ENCODE results near the gene SMIM13.
"Not testable (repeated sequence)": the region's sequence is repeated elsewhere in the genome, so short reads cannot be mapped to it uniquely, and the experiment has no call there.

SMIM13 gene

DNA sequence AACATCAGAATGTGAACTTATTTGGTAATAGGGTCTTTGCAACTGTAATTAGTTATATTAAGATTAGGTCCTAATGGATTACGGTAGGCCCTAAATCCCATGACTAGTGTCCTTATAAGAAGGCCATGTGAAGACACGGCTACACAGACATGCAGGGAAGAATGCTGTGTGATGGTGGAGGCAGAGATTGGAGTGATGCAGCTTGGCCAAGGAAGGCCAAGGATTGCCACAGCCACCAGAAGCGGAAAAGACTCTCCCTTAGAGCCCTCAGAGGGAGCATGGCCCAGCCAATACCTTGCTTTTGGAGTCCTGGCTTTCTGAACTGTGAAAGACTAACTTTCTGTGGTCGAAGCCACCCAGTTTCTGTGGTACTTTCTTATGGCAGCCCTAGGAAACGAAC lies 9.7 kb upstream of the SMIM13 start:
- DNase-seq (ENCODE audit: low spot score) = no peak

DNA sequence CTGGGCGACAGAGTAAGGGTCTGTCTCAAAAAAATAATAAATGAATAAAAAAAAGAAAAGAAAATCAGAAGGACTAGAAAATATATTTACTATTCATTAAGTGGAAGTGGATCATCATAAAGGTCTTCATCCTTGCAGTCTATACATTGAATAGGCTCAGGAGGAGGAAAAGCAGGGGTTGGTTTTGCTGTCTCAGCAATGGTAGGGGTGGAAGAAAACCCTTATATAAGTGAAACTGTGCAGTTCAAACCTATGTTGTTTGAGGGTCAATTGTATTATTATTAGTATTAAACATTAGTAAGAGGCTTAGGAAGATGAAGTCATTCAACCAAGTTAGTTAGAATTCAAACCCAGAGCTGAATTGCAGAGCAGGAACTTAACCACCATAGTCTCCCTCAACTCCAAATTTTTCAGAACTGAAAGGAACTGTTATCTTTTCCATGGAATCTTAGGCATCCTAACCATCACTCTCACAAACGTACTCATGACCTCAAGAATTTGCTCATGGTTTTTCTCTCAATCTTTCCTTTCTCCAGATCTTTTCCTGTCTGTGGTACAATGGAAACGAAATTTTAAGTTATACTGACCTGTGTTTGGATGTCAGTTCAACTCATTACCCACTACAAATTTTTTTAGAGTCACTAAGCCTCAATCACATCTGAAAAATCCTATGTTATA lies 7.7 kb upstream of the SMIM13 start:
- DNase-seq (ENCODE audit: low spot score) = no peak

DNA sequence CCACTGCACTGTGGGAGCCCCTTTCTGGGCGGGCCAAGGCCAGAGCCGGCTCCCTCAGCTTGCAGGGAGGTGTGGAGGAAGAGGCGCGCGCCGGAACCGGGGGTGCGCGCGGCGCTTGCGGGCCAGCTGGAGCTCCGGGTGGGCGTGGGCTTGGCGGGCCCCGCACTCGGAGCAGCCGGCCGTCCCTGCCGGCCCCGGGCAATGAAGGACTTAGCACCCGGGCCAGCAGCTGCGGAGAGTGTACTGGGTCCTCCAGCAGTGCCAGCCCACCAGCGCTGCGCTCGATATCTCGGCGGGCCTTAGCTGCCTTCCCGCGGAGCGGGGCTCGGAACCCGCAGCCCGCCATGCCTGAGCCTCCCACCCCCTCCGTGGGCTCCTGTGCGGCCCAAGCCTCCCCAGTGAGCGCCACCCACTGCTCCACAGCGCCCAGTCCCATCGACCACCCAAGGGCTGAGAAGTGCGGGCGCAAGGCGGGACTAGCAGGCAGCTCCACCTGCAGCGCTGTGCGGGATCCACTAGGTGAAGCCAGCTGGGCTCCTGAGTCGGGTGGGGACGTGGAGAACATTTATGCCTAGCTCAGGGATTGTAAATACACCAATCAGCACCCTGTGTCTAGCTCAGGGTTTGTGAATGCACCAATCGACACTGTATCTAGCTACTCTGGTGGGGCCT lies 6.4 kb upstream of the SMIM13 start:
- not testable (repeated sequence) for DNase-seq (ENCODE audit: low spot score)

- no peak for DNase-seq (ENCODE audit: low spot score)
Measured at GRCh38 chr6:11089695-11090094, 3.9 kb upstream of the SMIM13 start.

DNA sequence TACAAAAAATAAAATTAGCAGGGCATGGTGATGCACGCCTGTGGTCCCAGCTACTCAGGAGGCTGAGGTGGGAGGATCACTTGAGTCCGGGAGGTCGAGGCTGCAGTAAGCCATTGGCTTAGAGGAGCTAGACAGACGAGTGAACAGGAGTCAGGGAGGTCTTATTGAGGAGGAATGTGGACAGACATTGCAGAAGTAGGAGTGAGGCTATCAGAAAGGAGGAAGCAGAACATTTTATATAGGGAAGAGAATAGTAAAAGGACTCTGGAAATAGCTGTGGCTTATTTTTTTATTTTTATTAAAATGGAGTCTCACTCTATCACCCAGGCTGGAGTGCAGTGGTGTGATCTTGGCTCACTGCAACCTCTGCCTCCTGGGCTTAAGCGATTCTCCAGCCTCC lies 2.5 kb upstream of the SMIM13 start:
- not testable (repeated sequence) for DNase-seq (ENCODE audit: low spot score)

- DNase-seq (ENCODE audit: low spot score) = peak; percentile 28
Measured at GRCh38 chr6:11092668-11093375, 812 bp upstream of the SMIM13 start.

- DNase-seq (ENCODE audit: low spot score) = no peak
Measured at GRCh38 chr6:11093376-11093625, 333 bp upstream of the SMIM13 start.

DNA sequence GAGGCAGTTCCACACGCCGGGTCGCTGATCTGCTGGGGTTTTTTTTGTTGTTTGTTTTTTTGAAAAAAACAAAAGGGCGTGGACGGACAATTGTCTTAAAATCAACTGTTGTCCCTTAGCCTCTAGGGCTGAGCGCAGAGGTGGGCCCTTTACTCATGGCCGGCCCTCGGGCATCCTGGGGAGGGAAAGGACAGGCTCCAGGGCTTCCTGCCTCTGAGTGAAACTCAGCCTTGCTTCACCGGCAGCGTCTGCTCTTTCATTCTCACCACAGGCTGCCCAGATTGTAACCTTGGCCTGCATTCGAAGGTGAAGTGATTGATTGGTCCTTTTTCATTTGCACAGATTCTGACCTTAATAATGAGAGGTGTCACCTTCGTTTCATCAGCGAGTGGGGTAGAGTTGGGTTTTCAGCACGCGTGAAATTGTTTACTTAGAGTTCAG lies 797 bp downstream of the SMIM13 start:
- DNase-seq (ENCODE audit: low spot score) = peak; percentile 28

GRCh38 chr6:11094941-11095340 lies 1.3 kb downstream of the SMIM13 start:
- DNase-seq (ENCODE audit: low spot score) = no peak

DNA sequence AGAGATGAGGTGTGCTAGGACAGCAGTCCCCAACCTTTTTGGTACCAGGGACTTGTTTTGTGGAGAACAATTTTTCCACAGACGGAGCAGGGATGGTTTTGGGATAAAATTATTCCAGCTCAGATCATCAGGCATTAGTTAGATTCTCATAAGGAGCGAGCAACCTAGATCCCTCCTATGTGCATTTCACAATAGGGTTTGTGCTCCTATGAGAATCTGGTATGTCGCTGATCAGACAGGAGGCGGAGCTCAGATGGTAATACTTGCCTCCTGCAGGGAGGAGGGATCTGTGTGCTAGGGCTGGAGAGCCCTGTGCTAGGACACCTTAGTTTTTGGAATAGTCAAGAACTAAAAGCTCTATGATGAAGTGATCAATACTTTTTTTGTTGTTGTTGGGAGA lies 2.5 kb downstream of the SMIM13 start:
- no peak for DNase-seq (ENCODE audit: low spot score)

- no peak for DNase-seq (ENCODE audit: low spot score)
Measured at GRCh38 chr6:11097476-11097875, 3.8 kb downstream of the SMIM13 start.

- no peak for DNase-seq (ENCODE audit: low spot score)
Measured at GRCh38 chr6:11098004-11098403, 4.4 kb downstream of the SMIM13 start.

DNA sequence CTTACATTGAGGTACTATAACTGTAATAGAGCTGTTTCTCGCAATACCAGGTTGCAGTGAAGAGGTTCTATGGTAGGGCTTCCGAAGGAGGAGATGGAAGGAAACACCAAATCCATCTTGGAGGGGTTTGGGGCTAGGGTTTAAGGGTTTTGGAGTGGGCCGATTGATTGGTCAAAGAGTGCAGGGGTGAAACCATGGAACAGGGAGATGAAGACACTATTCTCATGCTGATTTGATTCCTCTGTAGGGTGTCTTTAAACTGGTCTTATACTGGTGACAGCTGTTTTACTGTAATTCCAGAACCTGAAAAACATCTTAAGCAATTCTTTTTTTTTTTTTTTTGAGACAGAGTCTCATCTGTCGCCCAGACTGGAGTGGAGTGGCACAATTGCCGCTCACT lies 7.8 kb downstream of the SMIM13 start:
- DNase-seq (ENCODE audit: low spot score) = no peak

DNA sequence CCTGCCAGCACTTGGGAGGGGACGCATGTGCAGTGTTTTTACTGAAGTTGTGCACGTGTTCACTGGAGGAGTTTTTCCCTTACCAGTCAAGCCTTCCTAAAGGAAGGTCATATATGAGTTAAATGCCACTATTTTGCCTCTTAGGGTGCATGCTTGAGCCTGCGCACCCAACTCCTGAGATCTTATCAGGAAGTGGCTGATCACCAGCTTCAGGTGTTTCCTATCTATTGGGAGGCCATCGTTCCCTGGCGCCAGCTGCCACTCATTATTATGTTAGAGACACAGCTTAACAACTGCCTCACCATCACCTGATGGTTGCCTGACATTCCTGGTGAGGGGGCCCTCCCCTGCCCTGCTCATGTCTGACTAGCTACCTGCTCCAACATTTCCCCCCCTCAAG lies 9.4 kb downstream of the SMIM13 start:
- no peak for DNase-seq (ENCODE audit: low spot score)

DNA sequence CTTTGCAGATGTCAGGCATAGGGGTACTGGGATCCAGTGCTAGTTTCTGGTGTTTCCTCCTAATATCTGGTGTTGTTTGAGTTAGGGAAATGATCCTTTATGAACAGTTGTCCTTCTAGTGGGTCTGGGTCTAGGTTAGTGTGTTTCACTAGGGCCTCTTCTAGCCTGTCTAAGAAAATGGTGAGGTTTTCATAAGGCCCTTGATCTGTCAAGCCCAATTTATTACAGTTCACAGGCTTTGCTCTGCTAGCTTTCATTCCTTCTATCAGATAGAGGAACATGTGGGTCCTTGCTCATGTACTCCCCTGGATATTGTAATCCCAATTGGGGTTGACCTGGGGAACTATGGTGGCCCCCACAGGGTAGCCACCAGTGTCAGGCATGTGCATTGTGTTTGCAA lies 15.1 kb downstream of the SMIM13 start:
- DNase-seq (ENCODE audit: low spot score) = no peak

GRCh38 chr6:11110921-11111768 lies 17.5 kb downstream of the SMIM13 start, which contains the start of gene ERVFRD-1:
TSS of gene ERVFRD-1 (minus strand) at chr6:11111725. CDS start at chr6:11105310, 6,415 bp downstream.
- DNase-seq (ENCODE audit: low spot score) = no peak

- DNase-seq (ENCODE audit: low spot score) = no peak
Measured at GRCh38 chr6:11111769-11112437, 18.3 kb downstream of the SMIM13 start.

GRCh38 chr6:11113038-11113437 lies 19.4 kb downstream of the SMIM13 start:
- no peak for DNase-seq (ENCODE audit: low spot score)

DNA sequence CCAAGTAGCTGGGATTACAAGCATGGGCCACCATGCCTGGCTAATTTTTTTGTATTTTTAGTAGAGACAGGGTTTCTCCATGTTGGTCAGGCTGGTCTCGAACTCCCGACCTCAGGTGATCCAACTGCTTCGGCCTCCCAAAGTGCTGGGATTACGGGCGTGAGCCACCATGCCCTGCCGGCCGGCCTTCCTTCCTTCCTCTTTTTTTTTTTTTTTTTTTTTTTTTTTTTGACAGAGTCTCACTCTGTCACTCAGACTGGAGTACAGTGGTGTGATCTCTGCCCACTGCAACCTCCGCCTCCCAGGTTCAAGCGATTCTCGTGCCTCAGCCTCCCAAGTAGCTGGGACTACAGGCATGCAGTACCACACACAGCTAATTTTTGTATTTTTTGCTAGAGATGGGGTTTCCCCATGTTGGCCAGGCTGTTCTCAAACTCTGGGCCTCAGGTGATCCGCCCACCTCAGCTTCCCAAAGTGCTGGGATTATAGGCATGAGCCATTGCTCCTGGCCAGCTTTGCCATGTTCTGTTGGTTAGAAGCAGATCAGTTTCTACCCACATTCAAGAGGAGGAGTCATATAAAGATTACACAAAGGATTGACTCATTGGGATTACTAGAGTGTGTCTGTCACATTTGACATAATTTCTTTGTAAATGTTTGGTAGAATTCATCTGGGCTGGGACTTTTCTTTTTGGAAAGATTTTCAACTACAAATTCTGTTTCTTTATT lies 22.3 kb downstream of the SMIM13 start:
- peak; percentile 16 for DNase-seq (ENCODE audit: low spot score)

DNA sequence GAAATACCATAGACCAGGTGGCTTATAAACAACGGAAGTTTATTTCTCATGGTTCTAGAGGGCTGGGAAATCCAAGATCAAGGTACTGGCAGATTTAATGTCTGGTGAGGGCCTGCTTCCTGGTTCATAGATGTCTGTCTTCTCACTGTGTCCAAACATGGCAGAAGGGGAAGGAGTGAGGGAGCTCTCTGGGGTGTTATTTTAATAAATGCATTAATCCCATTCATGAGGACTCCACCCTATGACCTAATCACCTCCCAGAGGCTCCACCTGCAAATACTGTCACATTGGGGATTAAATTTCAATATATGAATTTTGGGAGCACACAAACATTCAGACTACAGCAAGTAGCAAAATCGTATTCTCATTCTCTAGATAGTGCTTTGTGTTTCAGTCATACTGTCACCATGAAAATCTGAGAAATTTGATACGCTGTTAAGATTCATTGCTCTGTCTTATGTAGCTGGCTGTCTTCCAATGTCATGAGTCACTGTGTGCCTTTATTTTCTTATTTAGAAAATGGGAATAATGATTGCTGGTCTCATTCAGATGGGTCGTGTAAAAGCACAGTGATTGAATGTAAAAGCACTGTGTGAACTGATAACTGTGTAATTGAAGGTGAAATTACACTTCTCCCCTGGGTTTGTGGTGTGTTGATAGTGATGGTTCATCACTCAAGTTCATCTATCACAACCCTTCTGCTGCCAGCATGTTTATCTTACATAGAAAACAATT lies 26.8 kb downstream of the SMIM13 start:
- peak; percentile 37 for DNase-seq (ENCODE audit: low spot score)

GRCh38 chr6:11121851-11122250 lies 28.2 kb downstream of the SMIM13 start:
- DNase-seq (ENCODE audit: low spot score) = no peak
